ENCODE measurements around the gene MRPS9.

- no peak for TF ChIP-seq CTCF (IDR thresholded peaks at IDR 0.05)
- TF ChIP-seq POLR2A (IDR thresholded peaks at IDR 0.05) = no peak
Measured at GRCh38 chr2:105140240-105140568, 102.3 kb downstream of the MRPS9 start.
